GM12878 (cell line): Measurements from ENCODE around the gene AOPEP. TPM values are rescaled to one million over a fixed set of nuclear protein-coding genes. Genes with fewer than 3 reads are reported as not detected.

ENCODE experiments used
- ATAC-seq: fragments of 200-7000 bp; cut with Tn5 transposase; 3 replicates; pipeline ENCODE4 v1.9.1; 2020; ENCODE audit warnings: mild to moderate bottlenecking, moderate library complexity
- BruUV-seq: library from RNA; stranded (reverse); fragments of 400-500 nt; replicated peaks from 2 replicates; lab custom pipeline; 2021; lab: Mats Ljungman, UMichigan
- CTCF ChIA-PET: fragments of 300-600 bp; sonication (Branson Sonifier 250); formaldehyde crosslinking; extraction: SDS; loops from one replicate; lab custom pipeline; 2021; ENCODE audit warnings: inconsistent platforms; lab: Yijun Ruan, JAX
- POLR2A ChIA-PET: fragments of 350-600 bp; formaldehyde crosslinking; extraction: SDS; loops from one replicate; lab custom pipeline; 2021; ENCODE audit warnings: inconsistent platforms; lab: Charles Lee
- RAD21 ChIA-PET: fragments of 300-600 bp; sonication (Branson Sonifier 250); formaldehyde crosslinking; loops from one replicate; lab custom pipeline; 2023; ENCODE audit warnings: antibody characterized with exemption; ENCODE audit not compliant: unreplicated experiment; lab: Charles Lee
- SMC1A ChIA-PET: fragments of 300-600 bp; sonication (Branson Sonifier 250); formaldehyde crosslinking; loops from one replicate; lab custom pipeline; 2023; ENCODE audit not compliant: unreplicated experiment, uncharacterized antibody; lab: Charles Lee
- DNase-seq: peaks from one replicate; pipeline ENCODE4 v3.0.0-alpha.2; 2011; ENCODE audit warnings: low read depth, low spot score
- FAIRE-seq: peaks from 3 replicates; lab custom pipeline; 2011; peaks lifted over from hg19 to GRCh38; lab: Jason Lieb, UNC
- H2AFZ ChIP-seq: 2 replicates; pipeline ENCODE4 v1.6.0; 2011; ENCODE audit warnings: low read depth, low read length, control low read depth; ENCODE audit not compliant: control insufficient read depth
- H3K27ac ChIP-seq: 2 replicates; pipeline ENCODE4 v1.5.1; 2011; ENCODE audit warnings: control low read depth; ENCODE audit not compliant: control insufficient read depth, insufficient read depth
- H3K27me3 ChIP-seq, 2 experiments: replicated peaks in 1 of 2; 2 replicates each; pipeline versions ENCODE4 v1.6.0 to v1.6.1; 2011; ENCODE audit warnings: low read length in 1 of 2; ENCODE audit not compliant: control insufficient read depth in 2 of 2, insufficient read depth in 2 of 2
- H3K36me3 ChIP-seq, 2 experiments: 2 replicates each; pipeline ENCODE4 v1.5.1; 2011; ENCODE audit warnings: low read length in 1 of 2; ENCODE audit not compliant: control insufficient read depth in 2 of 2, insufficient read depth in 2 of 2
- H3K4me1 ChIP-seq: 2 replicates; pipeline ENCODE4 v1.6.1; 2011; ENCODE audit warnings: mild to moderate bottlenecking, low read length, moderate library complexity, mixed read lengths; ENCODE audit not compliant: control insufficient read depth, insufficient read depth
- H3K4me2 ChIP-seq: 2 replicates; pipeline ENCODE4 v1.6.0; 2011; ENCODE audit warnings: control low read depth; ENCODE audit not compliant: control insufficient read depth, insufficient read depth
- H3K4me3 ChIP-seq: fragments of 200-600 bp; sonication (generic); 2 replicates; pipeline ENCODE4 v1.5.1; 2016
- H3K79me2 ChIP-seq: 2 replicates; pipeline ENCODE4 v1.6.0; 2011; ENCODE audit warnings: low read length; ENCODE audit not compliant: control insufficient read depth, insufficient read depth
- H3K9ac ChIP-seq: 2 replicates; pipeline ENCODE4 v1.8.0; 2011; ENCODE audit warnings: low read length, control low read depth, mixed read lengths; ENCODE audit not compliant: control insufficient read depth, insufficient read depth
- H3K9me3 ChIP-seq: replicated peaks from 3 replicates; pipeline ENCODE4 v1.5.1; 2011; ENCODE audit warnings: mild to moderate bottlenecking, low read length; ENCODE audit not compliant: control insufficient read depth, insufficient read depth
- H4K20me1 ChIP-seq: 2 replicates; pipeline ENCODE4 v1.6.0; 2011; ENCODE audit not compliant: control insufficient read depth, insufficient read depth
- BACH1 ChIP-seq: fragments of 450-650 bp; IDR thresholded peaks from 2 replicates; pipeline ENCODE4 v1.6.1; 2017; ENCODE audit warnings: mild to moderate bottlenecking, borderline replicate concordance
- SUPT20H ChIP-seq: IDR thresholded peaks from 2 replicates; pipeline ENCODE4 v1.6.1; 2011; ENCODE audit warnings: low read depth, mild to moderate bottlenecking, low read length, moderate library complexity, borderline replicate concordance; ENCODE audit not compliant: control insufficient read depth
- WGBS: methylation state at CpG from one replicate; pipeline ENCODE4 v1.1.6; 2016; ENCODE audit warnings: low lambda C conversion rate; ENCODE audit not compliant: insufficient replicate concordance, insufficient coverage; ENCODE audit errors: missing lambda C conversion rate; 5-methylcytosine and 5-hydroxymethylcytosine counted together
- in situ Hi-C: fragments of 300-500 bp; cut with MboI; formaldehyde crosslinking; loops from 9 replicates; pipeline ENCODE4 v1.14.3; 2018; ENCODE audit warnings: mixed read lengths
- intact Hi-C: fragments of 100-400 bp; cut with micrococcal nuclease; formaldehyde crosslinking; loops from one replicate; pipeline ENCODE4 v1.14.2; 2022; ENCODE audit not compliant: unreplicated experiment
- polyA plus RNA-seq, 11 experiments: library from polyadenylated mRNA; depleted of rRNA in 4 of 11; unstranded in 6 of 11; stranded (reverse) in 5 of 11; fragments of >200 nt; fragmentation: Nextera tagmentation in 4 of 11; fragmentation: Illumina TruSeq in 1 of 11; extraction: Ambion mirVana in 4 of 11; extraction: Trizol in 1 of 11; gene quantifications; 1 replicate in 1 of 11; 2 replicates in 10 of 11; pipeline versions ENCODE4 v1.2.1 to v1.2.3, GENCODE V29; 2011 to 2016; ENCODE audit warnings: inconsistent platforms in 2 of 11, missing spikeins in 2 of 11, low read depth in 1 of 11
- total RNA-seq, 4 experiments: library from RNA; depleted of rRNA in 3 of 4; stranded (reverse); fragments of >200 nt in 3 of 4; fragmentation: Illumina TruSeq in 1 of 4; extraction: Trizol in 1 of 4; gene quantifications; 2 replicates each; pipeline versions ENCODE4 v1.2.1 to v1.2.3, GENCODE V29; 2013 to 2021
- TF ChIP-seq, protein P1 (sequence below): IDR thresholded peaks from 2 replicates; pipeline ENCODE4 v1.6.1; 2011; ENCODE audit warnings: mild to moderate bottlenecking, low read depth, low read length, moderate library complexity; ENCODE audit not compliant: insufficient replicate concordance
- TF ChIP-seq, protein P2 (sequence below): IDR thresholded peaks from 2 replicates; pipeline ENCODE4 v1.6.1; 2012; ENCODE audit warnings: low read depth, low read length, improper control_type of control experiment
- TF ChIP-seq, protein P3 (sequence below): fragments of 450-650 bp; IDR thresholded peaks from 2 replicates; pipeline ENCODE4 v1.6.1; 2016; ENCODE audit warnings: mild to moderate bottlenecking

Gene AOPEP
- total and polyA plus RNA-seq, 10 of the 15 experiments (the other 5 are each of a cell fraction or from before 2014, with no cell fraction given): 2.3 to 16.9 (median 10.1) TPM

DNA sequence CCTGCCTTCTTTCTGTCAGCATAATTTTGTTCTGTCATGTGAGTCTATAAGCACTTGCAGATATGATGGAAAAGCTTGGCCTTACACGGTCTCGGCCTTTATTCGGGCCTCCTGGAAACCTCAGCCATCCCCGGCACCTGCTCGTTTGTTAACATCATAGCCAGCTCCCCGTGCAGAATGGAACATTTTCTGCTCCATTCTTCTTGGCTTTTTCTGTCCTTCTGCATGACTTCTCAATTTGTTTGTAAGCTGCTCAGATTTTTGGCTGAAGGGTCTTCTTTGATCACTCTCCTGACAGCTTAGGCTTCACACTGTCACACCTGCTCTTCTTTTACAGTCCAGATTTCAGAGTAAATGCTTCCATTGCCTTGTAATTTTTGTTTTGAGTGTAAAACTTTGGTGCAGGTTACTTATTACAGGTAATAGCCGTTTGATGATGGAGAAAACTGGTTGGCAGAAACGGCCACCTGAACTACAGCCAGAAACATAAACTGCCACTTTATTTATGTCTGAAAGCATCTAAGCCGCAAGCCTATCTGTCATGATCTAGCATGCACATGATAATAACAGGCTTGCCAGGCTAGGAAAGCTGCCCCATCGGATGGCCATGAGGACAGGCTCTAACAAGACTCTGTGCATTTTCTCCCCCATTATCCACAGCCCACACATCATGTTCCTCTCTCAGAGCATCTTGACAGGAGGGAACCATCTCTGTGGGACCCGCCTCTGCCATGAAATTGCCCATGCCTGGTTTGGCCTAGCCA, 197.0 kb downstream of the AOPEP start (continued):
- TF ChIP-seq, protein P1, sequence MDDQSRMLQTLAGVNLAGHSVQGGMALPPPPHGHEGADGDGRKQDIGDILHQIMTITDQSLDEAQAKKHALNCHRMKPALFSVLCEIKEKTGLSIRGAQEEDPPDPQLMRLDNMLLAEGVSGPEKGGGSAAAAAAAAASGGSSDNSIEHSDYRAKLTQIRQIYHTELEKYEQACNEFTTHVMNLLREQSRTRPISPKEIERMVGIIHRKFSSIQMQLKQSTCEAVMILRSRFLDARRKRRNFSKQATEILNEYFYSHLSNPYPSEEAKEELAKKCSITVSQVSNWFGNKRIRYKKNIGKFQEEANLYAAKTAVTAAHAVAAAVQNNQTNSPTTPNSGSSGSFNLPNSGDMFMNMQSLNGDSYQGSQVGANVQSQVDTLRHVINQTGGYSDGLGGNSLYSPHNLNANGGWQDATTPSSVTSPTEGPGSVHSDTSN: no peak

DNA sequence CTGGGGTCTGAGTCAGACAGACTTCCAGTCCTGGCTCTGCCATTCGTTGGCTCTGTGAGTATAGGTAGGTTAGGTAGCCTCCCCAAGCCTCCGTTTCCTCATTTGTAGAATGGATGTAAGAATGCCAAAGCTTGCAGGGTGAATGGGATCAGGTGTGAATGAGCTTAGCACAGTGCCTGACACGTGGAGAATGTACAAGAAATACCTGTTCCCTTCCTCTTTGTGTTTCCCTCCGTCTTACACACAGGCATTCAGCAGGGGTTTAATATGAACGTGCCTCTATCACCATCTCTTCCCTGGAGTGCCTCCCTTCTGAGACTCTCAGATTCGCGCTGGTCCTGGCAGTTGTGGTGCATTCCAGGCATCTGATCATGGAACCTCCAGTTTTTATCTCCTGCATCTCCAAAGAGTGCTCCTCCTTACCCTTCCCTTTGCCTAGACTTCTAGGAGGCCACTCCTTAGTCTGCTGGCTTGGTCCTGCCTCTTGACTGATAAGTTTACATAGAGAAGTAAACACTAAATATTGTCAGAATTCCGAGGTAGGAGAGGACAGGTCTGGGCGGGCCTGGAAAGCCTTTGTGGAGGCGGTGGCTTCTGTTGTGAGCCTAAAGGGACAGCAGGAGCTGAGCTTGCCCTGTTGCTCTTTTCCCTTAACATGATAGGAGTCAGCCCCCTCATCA, 199.4 kb downstream of the AOPEP start:
- no peaks in the 10 kb centered on the region for H3K9me3 ChIP-seq
- ChIA-PET POLR2A (no interaction called here), CTCF (no interaction called here), SMC1A (interaction anchor here (0.6 to 1.1 kb wide), 2 partner anchors 142 to 159 kb away, joined by 4 read pairs; no protein-coding TSS in a partner anchor), RAD21 (no interaction called here)
- no peak overlapping the region for H3K4me3 ChIP-seq
- H3K4me2 ChIP-seq: no peak overlapping the region
- BruUV-seq: no TSS peak
- ATAC-seq (no peak), FAIRE-seq (no peak), DNase-seq (no peak)
- H3K27me3 ChIP-seq: no peaks in the 10 kb centered on the region
- intact Hi-C loops: no loop called here
- no peaks in the 10 kb centered on the region; a peak in 3 of 4 replicates for H3K36me3 ChIP-seq
- no peaks in the 10 kb centered on the region for H3K79me2 ChIP-seq
- WGBS: 84% methylated on average over 10 of the region's 10 CpGs
- no peak overlapping the region for H3K9ac ChIP-seq
- H3K4me1 ChIP-seq: no peaks in the 10 kb centered on the region
- TF ChIP-seq, protein P2, sequence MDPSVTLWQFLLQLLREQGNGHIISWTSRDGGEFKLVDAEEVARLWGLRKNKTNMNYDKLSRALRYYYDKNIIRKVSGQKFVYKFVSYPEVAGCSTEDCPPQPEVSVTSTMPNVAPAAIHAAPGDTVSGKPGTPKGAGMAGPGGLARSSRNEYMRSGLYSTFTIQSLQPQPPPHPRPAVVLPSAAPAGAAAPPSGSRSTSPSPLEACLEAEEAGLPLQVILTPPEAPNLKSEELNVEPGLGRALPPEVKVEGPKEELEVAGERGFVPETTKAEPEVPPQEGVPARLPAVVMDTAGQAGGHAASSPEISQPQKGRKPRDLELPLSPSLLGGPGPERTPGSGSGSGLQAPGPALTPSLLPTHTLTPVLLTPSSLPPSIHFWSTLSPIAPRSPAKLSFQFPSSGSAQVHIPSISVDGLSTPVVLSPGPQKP: no peak
- TF ChIP-seq SUPT20H (no peak), BACH1 (no peak)
- TF ChIP-seq, protein P3, sequence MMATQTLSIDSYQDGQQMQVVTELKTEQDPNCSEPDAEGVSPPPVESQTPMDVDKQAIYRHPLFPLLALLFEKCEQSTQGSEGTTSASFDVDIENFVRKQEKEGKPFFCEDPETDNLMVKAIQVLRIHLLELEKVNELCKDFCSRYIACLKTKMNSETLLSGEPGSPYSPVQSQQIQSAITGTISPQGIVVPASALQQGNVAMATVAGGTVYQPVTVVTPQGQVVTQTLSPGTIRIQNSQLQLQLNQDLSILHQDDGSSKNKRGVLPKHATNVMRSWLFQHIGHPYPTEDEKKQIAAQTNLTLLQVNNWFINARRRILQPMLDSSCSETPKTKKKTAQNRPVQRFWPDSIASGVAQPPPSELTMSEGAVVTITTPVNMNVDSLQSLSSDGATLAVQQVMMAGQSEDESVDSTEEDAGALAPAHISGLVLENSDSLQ: no peak
- no peak overlapping the region for H2AFZ ChIP-seq
- in situ Hi-C loops: no loop called here
- H4K20me1 ChIP-seq: no peaks in the 10 kb centered on the region
- no peak overlapping the region for H3K27ac ChIP-seq
